GM12864 (cell line): ENCODE results near the gene PAK2.

ENCODE experiments used
- DNase-seq: peaks from one replicate; pipeline ENCODE4 v3.0.0-alpha.2; 2011; ENCODE audit warnings: low read depth
- H3K4me3 ChIP-seq: 2 replicates; pipeline ENCODE4 v1.5.1; 2011; ENCODE audit warnings: mild to moderate bottlenecking, low read depth, low read length, control low read depth
- CTCF ChIP-seq: IDR thresholded peaks from 2 replicates; pipeline ENCODE4 v1.5.1; 2011; ENCODE audit warnings: low read depth, mild to moderate bottlenecking, moderate library complexity, low read length, control low read depth, inconsistent platforms; ENCODE audit errors: missing control alignments

The PAK2 gene

GRCh38 chr3:196772102-196772501, 32.4 kb downstream of the PAK2 start:
- TF ChIP-seq CTCF, result no peak
- DNase-seq, result no peak
- no peak overlapping the region for H3K4me3 ChIP-seq

DNA sequence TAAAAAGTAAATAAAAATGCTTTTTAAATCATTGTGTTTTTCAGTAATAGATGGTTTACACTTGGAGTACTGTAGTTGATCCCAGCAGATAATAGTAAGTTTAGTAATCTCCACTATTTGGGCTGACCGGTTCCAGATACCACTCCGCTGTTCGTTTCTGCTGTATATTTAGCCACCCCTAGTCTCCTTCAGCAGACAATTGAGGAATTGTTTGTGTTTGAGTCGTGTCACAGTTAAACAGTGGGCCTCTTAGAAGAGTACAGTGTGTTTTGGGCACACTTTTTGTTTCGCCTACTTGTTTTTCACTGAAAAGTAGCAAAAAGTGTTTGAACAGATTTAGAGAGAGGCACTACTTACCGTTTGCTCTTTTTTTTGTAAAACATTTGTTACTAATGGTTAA, 33.2 kb downstream of the PAK2 start:
- TF ChIP-seq CTCF, result no peak
- DNase-seq, result no peak
- H3K4me3 ChIP-seq, result no peak overlapping the region

- no peak for DNase-seq
- no peak for TF ChIP-seq CTCF
Measured at GRCh38 chr3:196774191-196774820, 34.6 kb downstream of the PAK2 start.

GRCh38 chr3:196774848-196775422, 35.3 kb downstream of the PAK2 start:
- no peak for DNase-seq
- no peak overlapping the region for H3K4me3 ChIP-seq
- no peak for TF ChIP-seq CTCF

More at GRCh38 chr3:196774191-196774820, 34.6 kb downstream of the PAK2 start:
- H3K4me3 ChIP-seq, result no peak overlapping the region

- no peak overlapping the region for H3K4me3 ChIP-seq
- TF ChIP-seq CTCF, result no peak
- no peak for DNase-seq
Measured at GRCh38 chr3:196775938-196776337, 36.3 kb downstream of the PAK2 start.

DNA sequence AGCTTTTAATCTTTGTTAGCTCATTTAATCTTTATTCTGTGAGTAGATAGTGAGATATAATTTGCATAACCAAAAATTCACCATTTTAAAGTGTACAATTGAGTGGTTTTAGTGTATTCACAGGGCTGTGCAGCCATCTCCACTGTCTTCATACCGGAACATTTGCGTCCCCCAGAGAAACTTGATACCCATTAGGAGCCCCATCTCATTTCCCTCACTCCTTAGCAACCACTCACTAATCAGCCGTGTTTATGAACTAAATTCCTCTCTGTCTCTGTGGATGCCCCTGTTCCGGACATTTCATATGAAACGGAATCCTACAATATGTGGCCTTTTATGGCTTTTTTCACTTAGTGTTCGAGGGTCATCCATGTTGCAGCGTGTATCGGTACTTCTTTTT, 38.2 kb downstream of the PAK2 start:
- H3K4me3 ChIP-seq, result no peak overlapping the region
- DNase-seq, result no peak
- TF ChIP-seq CTCF, result no peak

- H3K4me3 ChIP-seq, result no peak overlapping the region
- DNase-seq, result no peak
- no peak for TF ChIP-seq CTCF
Measured at GRCh38 chr3:196778755-196779154, 39.1 kb downstream of the PAK2 start.
